ENCODE data around the gene GPC3.
"Not testable (repeated sequence)": the region's sequence is repeated elsewhere in the genome, so short reads cannot be mapped to it uniquely, and the experiment has no call there.

The GPC3 gene

GRCh38 chrX:133529578-133529977 lies 455.8 kb downstream of the GPC3 start:
- H3K27ac ChIP-seq, result no peak overlapping the region
- TF ChIP-seq ZFX (IDR thresholded peaks at IDR 0.05; ENCODE audit: borderline replicate concordance) (no peak), CTCF (IDR thresholded peaks at IDR 0.05) (no peak)

GRCh38 chrX:133527825-133528224 lies 457.6 kb downstream of the GPC3 start:
- TF ChIP-seq CTCF (IDR thresholded peaks at IDR 0.05) (no peak), ZFX (IDR thresholded peaks at IDR 0.05; ENCODE audit: borderline replicate concordance) (no peak)
- H3K27ac ChIP-seq, result no peak overlapping the region

GRCh38 chrX:133527415-133527814 lies 458.0 kb downstream of the GPC3 start:
- no peak overlapping the region for H3K27ac ChIP-seq
- TF ChIP-seq ZFX (IDR thresholded peaks at IDR 0.05; ENCODE audit: borderline replicate concordance) (no peak), CTCF (IDR thresholded peaks at IDR 0.05) (no peak)

GRCh38 chrX:133526773-133527172 lies 458.6 kb downstream of the GPC3 start:
- not testable (repeated sequence) for H3K27ac ChIP-seq

- no peak overlapping the region for H3K27ac ChIP-seq
- TF ChIP-seq ZFX (IDR thresholded peaks at IDR 0.05; ENCODE audit: borderline replicate concordance), result no peak
- TF ChIP-seq CTCF (IDR thresholded peaks at IDR 0.05), result no peak
These were observed 461.9 kb downstream of the GPC3 start for GRCh38 chrX:133523526-133523925.

GRCh38 chrX:133523081-133523487 lies 462.3 kb downstream of the GPC3 start:
- no peak for TF ChIP-seq CTCF (IDR thresholded peaks at IDR 0.05)
- no peak for TF ChIP-seq ZFX (IDR thresholded peaks at IDR 0.05; ENCODE audit: borderline replicate concordance)
- no peak overlapping the region for H3K27ac ChIP-seq

GRCh38 chrX:133516686-133517085 lies 468.7 kb downstream of the GPC3 start:
- H3K27ac ChIP-seq, result no peak overlapping the region
- TF ChIP-seq CTCF (IDR thresholded peaks at IDR 0.05), result no peak
- no peak for TF ChIP-seq ZFX (IDR thresholded peaks at IDR 0.05; ENCODE audit: borderline replicate concordance)

- no peak overlapping the region for H3K27ac ChIP-seq
- TF ChIP-seq CTCF (IDR thresholded peaks at IDR 0.05), result no peak
- TF ChIP-seq ZFX (IDR thresholded peaks at IDR 0.05; ENCODE audit: borderline replicate concordance), result no peak
These were observed 470.9 kb downstream of the GPC3 start for GRCh38 chrX:133514486-133514885.
